Fibroblast of the aortic adventitia (primary cell): ENCODE data around the gene INSYN1. TPM values are rescaled to one million over a fixed set of nuclear protein-coding genes. Genes with fewer than 3 reads are reported as not detected.
A peak's percentile ranks its signal among the peaks of the same experiment; 100 is the strongest.
"Not testable (repeated sequence)": the region's sequence is repeated elsewhere in the genome, so short reads cannot be mapped to it uniquely, and the experiment has no call there.

Experiments used
- DNase-seq: peaks from one replicate; pipeline ENCODE4 v3.0.0-alpha.2; 2010; ENCODE audit warnings: low read depth
- H3K4me3 ChIP-seq: 2 replicates; pipeline ENCODE4 v1.5.1; 2011; ENCODE audit warnings: low read depth, mild to moderate bottlenecking, control low read depth, low read length, moderate library complexity
- total RNA-seq: library from RNA; depleted of rRNA; stranded (reverse); fragments of >200 nt; gene quantifications from 2 replicates; pipeline ENCODE4 v1.2.3, GENCODE V29; 2012; ENCODE audit warnings: low replicate concordance
- TF ChIP-seq, protein P1 (sequence below): IDR thresholded peaks from 2 replicates; pipeline ENCODE4 v1.5.1; 2011; ENCODE audit warnings: mild to moderate bottlenecking, low read length, control low read depth, inconsistent platforms; ENCODE audit not compliant: insufficient read depth

Gene INSYN1
- total RNA-seq, 1 donor, result 1.2 TPM

DNA sequence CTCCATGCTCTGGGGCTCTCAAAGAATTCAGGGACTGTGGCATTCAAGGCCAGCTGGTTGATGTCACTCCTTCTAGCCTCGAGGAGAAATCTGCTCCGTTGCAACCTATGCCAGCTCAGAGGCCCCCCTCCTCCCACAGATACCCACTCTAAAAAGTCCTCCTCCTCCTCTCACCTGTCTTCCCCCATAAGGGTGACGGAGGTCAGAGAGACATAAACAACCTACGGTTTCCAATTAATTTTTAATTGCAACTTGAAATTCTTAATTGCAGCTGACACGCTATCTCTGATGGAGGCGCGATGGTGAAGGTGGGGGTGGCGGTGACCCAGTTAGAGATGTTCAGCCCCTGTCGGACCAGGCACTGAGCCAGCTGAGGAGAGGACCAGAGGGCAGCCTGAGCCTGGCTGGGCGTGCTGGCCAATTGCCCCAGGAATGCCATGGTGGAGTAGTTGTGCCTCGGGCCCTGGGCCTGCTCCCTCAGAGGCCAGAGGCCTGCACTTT lies 43.2 kb upstream of the INSYN1 start:
- H3K4me3 ChIP-seq, result no peak overlapping the region
- TF ChIP-seq, protein P1, sequence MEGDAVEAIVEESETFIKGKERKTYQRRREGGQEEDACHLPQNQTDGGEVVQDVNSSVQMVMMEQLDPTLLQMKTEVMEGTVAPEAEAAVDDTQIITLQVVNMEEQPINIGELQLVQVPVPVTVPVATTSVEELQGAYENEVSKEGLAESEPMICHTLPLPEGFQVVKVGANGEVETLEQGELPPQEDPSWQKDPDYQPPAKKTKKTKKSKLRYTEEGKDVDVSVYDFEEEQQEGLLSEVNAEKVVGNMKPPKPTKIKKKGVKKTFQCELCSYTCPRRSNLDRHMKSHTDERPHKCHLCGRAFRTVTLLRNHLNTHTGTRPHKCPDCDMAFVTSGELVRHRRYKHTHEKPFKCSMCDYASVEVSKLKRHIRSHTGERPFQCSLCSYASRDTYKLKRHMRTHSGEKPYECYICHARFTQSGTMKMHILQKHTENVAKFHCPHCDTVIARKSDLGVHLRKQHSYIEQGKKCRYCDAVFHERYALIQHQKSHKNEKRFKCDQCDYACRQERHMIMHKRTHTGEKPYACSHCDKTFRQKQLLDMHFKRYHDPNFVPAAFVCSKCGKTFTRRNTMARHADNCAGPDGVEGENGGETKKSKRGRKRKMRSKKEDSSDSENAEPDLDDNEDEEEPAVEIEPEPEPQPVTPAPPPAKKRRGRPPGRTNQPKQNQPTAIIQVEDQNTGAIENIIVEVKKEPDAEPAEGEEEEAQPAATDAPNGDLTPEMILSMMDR, result no peak
- DNase-seq, result no peak

DNA sequence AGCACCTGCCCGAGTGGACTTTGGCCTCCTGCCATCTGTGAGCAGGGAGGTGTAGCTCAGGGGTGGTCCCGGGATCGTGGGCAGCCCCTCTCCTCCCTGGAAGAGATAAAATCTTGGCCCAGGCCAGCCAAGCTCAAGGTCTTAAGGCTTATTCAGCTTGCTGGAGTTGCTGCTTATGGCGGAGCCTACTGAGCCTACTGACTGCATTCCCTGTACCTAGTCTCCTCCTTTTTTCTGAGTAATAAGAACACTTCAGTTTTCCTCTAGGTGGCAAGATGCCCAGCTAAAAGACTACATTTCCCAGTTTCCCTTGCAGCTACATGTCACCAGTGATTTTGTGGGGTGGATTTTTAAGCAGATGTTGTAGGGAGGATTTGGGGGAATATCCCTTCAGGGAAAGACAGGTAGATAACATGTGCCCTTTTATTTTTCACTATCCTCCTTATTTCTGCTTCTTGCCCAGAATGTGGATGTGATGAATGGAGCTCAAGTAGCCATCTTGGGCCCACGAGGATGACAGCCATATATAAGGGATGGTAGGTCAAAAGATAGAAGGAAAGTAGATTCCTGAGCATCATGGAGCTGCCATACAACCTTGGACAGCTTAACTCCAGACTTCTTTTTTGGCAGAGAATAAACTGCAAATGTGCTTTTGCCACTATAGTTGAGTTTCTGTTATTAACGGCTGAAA lies 41.4 kb upstream of the INSYN1 start:
- peak; percentile 28 for DNase-seq

DNA sequence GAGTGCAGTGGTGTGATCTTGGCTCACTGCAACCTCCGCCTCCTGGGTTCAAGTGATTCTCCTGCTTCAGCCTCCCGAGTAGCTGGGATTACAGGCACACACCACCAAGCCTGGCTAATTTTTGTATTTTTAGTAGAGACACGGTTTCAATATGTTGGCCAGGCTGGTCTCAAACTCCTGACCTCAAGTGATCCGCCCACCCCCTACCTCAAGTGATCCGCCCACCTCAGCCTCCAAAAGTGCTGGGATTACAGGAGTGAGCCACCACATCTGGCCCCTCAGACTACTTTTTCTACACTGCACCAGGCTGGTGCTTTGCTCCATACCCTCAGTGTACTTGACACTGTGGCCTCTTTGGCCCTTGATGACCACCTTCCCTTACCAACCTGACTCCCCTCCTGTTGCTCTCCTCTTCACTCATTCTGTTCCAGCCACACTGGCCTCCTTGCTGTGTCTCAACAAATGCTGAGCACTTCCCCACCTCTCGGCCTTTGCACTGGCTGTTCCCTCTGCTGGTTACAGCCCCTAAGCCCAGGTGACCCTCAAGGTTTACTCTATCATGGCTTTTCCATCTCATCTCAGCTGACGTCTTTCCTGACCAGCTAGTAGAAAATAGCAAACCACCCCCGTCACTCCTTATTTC lies 39.9 kb upstream of the INSYN1 start:
- not testable (repeated sequence) for DNase-seq, H3K4me3 ChIP-seq

More for the DNA sequence above, 41.4 kb upstream of the INSYN1 start:
- TF ChIP-seq, protein P1, result no peak
- H3K4me3 ChIP-seq, result no peak overlapping the region

DNA sequence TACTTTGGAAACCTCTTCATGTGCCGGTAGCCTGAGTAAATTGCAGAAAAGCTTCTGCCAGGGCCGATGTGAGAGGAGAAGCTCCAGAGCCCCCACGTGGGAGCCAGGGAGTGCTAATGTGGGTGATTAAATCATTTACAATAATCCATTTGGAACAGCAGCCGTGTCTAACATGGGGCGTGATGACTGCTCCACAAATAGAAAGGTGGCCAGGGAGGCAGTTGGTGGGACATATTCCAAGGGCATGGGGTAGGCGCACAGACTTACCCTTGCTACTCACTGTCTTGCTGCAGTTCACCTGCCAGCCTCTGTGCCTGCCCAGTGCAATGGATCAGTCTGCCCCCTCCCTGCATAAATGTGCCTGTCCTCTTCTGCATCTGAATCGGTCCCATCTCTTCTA lies 39.3 kb upstream of the INSYN1 start:
- no peak overlapping the region for H3K4me3 ChIP-seq
- TF ChIP-seq, protein P1, result no peak
- no peak for DNase-seq

DNA sequence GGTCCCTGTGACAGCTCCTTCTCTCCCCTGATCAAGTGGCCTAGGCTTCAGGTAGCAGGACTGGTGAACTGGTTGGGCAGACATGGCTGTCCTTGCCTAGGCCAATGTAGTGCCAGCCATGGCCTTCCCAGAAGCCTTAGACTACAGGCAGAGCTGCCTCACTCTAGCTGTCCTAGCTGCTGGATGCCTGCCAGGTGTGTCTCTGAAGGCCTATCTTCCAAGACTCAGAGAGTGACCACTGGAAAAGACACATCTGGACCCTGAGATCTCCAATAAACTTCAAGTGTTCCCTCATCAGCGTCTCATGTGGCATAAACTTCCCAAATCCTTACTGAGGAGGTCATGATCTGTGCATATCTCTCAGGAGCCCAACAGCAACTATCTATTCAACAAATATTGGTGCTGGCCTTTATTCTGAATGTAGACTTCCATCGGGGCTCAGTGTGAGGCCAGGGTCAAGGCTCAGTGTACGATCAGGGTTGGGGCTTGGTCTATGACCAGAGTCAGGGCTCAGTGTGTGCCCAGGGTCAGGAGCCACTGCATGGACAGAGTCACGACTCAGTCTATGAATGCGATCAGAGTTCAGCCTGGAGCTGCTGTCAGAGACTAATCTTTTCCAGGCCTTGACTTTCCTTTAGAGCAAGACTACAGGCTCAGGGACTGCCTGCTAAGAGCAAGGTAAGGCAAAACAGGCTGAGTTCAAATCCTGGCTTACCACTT lies 36.5 kb upstream of the INSYN1 start:
- H3K4me3 ChIP-seq, result no peak overlapping the region
- TF ChIP-seq, protein P1, result no peak
- DNase-seq, result no peak

DNA sequence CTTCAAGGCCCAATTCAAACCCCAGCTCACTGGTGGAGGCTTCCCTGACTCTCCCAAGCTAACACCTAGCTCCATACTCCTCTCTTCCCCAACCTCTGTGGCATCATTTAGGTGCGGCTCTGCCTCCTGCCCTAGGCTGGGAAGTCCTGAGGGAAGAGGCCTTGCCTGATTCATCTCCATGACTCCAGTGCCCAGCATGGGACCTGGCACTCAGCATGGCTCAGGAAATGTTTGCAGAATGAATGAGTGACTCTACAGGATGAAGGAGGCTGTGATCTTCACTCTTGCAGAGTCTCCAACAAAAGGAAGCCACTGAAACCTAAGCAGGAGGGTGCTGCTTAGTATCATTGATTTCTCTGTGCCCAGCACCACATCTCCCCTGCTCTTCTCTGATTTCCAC lies 34.5 kb upstream of the INSYN1 start:
- TF ChIP-seq, protein P1, result no peak
- DNase-seq, result no peak
- no peak overlapping the region for H3K4me3 ChIP-seq

DNA sequence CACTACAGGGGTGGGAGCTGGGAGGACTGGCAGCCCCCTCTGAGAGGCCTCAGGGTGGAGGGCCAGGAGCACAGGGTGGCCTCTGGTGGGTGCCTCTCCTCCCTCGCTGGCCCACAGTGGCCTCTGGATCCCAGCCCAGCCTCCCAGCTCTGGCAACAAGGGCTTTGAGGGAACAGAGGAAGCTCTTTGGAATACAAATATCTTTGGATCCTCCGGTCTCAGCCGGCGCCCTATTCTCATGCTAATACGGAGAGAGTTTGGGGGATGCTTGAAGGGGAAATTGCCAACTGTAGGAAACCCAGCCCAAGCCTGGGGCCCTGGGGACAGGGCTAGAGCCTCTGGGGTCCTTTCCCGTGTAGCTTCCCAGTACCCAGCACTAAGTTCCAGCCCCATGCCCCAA lies 33.4 kb upstream of the INSYN1 start:
- TF ChIP-seq, protein P1, result no peak
- H3K4me3 ChIP-seq, result no peak overlapping the region
- DNase-seq, result no peak

DNA sequence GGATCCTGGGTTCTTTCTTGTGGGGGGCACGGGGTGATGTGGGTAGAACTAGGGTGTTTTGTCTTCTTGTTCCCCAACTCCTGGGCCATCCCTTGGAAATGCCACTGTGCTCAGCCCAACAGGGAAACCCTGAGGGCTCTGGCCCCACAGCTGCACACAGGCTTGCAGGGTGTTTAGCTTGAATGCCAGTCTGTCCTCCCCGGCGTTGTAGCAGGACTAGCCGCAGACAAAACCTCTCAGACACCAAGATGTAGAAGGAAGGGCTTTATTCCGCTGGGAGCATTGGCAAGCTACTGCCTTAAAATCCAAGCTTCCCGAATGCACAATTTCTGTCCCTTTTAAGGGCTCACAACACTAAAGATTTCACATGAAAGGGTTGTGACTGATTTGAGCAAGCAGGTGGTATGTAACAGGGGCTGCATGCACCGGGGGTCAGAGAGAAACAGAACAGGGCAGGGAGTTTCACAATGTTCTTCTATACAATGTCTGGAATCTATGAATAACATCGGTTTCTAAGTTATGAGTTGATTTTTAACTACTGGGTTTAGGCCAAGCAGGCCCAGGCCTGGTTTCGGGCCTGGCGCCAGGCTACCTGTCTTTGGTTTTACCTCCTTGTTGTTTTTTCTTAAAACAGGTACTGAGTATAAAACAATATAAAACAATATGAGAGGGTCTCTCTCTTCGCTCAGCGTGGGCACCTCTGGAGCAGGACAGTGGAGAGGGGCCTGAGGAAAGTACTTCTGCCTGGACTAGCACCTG lies 32.3 kb upstream of the INSYN1 start:
- DNase-seq, H3K4me3 ChIP-seq: not testable (repeated sequence)
